Choroid plexus epithelial cell (primary cell): ENCODE results near the gene TMEM115.
A peak's percentile ranks its signal among the peaks of the same experiment; 100 is the strongest.

Experiments used
- DNase-seq: peaks from one replicate; pipeline ENCODE4 v3.0.0-alpha.2; 2010; ENCODE audit warnings: low read depth
- H3K4me3 ChIP-seq: 2 replicates; pipeline ENCODE4 v1.5.1; 2011; ENCODE audit warnings: low read depth, mild to moderate bottlenecking, control low read depth, low read length, moderate library complexity
- TF ChIP-seq, protein P1 (sequence below): conservative IDR thresholded peaks from 2 replicates; pipeline ENCODE4 v1.5.1; 2011; ENCODE audit warnings: low read depth, mild to moderate bottlenecking, control low read depth, inconsistent platforms, low read length, moderate library complexity

The TMEM115 gene, protein sequence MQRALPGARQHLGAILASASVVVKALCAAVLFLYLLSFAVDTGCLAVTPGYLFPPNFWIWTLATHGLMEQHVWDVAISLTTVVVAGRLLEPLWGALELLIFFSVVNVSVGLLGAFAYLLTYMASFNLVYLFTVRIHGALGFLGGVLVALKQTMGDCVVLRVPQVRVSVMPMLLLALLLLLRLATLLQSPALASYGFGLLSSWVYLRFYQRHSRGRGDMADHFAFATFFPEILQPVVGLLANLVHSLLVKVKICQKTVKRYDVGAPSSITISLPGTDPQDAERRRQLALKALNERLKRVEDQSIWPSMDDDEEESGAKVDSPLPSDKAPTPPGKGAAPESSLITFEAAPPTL

GRCh38 chr3:50358911-50359759 is at the start of gene TMEM115:
Gene TMEM115, minus strand, starts transcription at chr3:50359521. Its CDS starts 458 bp downstream, at chr3:50359063.
- TF ChIP-seq, protein P1, sequence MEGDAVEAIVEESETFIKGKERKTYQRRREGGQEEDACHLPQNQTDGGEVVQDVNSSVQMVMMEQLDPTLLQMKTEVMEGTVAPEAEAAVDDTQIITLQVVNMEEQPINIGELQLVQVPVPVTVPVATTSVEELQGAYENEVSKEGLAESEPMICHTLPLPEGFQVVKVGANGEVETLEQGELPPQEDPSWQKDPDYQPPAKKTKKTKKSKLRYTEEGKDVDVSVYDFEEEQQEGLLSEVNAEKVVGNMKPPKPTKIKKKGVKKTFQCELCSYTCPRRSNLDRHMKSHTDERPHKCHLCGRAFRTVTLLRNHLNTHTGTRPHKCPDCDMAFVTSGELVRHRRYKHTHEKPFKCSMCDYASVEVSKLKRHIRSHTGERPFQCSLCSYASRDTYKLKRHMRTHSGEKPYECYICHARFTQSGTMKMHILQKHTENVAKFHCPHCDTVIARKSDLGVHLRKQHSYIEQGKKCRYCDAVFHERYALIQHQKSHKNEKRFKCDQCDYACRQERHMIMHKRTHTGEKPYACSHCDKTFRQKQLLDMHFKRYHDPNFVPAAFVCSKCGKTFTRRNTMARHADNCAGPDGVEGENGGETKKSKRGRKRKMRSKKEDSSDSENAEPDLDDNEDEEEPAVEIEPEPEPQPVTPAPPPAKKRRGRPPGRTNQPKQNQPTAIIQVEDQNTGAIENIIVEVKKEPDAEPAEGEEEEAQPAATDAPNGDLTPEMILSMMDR = no peak
- DNase-seq = peak; percentile 100
- H3K4me3 ChIP-seq = peak within 1 kb of the TSS; percentile 99

- TF ChIP-seq, protein P1 = no peak
- H3K4me3 ChIP-seq = no peak overlapping the region
- DNase-seq = no peak
These were observed 49.2 kb upstream of the TMEM115 start for GRCh38 chr3:50408443-50408944.

GRCh38 chr3:50406487-50406886 is 47.2 kb upstream of the TMEM115 start:
- TF ChIP-seq, protein P1 = no peak
- H3K4me3 ChIP-seq = no peak overlapping the region
- DNase-seq = no peak

GRCh38 chr3:50405249-50405648 is 45.9 kb upstream of the TMEM115 start:
- DNase-seq = peak; percentile 27
- no peak overlapping the region for H3K4me3 ChIP-seq
- TF ChIP-seq, protein P1 = no peak

GRCh38 chr3:50401978-50402595 is 42.8 kb upstream of the TMEM115 start:
- H3K4me3 ChIP-seq = no peak overlapping the region
- peak; percentile 18 for DNase-seq
- TF ChIP-seq, protein P1 = no peak

- no peak for DNase-seq
- H3K4me3 ChIP-seq = no peak overlapping the region
- TF ChIP-seq, protein P1 = no peak
These were observed 37.2 kb upstream of the TMEM115 start for GRCh38 chr3:50396502-50396901.
